ENCODE data around the gene KRTAP24-1. TPM values are rescaled to one million over a fixed set of nuclear protein-coding genes. Genes with fewer than 3 reads are reported as not detected.

KRTAP24-1 gene
- total RNA-seq, 4 donors from 2014 or later: 0.17 to 10.0 TPM; not detected in 2

- H3K4me3 ChIP-seq (ENCODE audit: low read depth, poor library complexity, severe bottlenecking): no peak overlapping the region
- DNase-seq (ENCODE audit: low spot score in 2 of 2): no peak
- no peak for TF ChIP-seq POLR2A (IDR thresholded peaks at IDR 0.05)
- TF ChIP-seq, protein P1, sequence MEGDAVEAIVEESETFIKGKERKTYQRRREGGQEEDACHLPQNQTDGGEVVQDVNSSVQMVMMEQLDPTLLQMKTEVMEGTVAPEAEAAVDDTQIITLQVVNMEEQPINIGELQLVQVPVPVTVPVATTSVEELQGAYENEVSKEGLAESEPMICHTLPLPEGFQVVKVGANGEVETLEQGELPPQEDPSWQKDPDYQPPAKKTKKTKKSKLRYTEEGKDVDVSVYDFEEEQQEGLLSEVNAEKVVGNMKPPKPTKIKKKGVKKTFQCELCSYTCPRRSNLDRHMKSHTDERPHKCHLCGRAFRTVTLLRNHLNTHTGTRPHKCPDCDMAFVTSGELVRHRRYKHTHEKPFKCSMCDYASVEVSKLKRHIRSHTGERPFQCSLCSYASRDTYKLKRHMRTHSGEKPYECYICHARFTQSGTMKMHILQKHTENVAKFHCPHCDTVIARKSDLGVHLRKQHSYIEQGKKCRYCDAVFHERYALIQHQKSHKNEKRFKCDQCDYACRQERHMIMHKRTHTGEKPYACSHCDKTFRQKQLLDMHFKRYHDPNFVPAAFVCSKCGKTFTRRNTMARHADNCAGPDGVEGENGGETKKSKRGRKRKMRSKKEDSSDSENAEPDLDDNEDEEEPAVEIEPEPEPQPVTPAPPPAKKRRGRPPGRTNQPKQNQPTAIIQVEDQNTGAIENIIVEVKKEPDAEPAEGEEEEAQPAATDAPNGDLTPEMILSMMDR (IDR thresholded peaks at IDR 0.05): no peak
- intact Hi-C loops (cut with DNase I; ENCODE audit: low total_unique reads): no loop called here
- WGBS, 2 donors: 90 to 92% methylated on average over 9 of the region's 9 CpGs
These were observed 33.9 kb downstream of the KRTAP24-1 start for GRCh38 chr21:30248844-30249243.

DNA sequence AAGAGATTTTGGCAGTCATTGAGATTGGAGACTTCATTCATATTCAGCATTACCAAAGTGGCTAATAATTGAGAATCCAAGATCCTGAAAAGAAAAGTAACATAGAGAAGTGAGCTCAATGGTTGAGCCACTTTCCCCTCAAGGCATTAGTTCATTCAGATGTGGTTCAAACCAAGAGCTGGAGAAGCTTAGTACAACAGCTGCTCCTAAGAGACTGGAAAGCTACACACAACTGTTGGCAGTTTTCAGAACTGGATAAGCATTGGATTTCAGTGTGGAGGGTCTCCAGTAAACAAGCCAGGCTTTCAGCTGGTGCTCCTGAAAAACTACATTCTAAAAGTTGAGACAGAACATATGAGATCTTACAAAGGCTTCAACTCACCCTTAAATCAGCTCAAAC lies 37.7 kb downstream of the KRTAP24-1 start:
- H3K4me3 ChIP-seq (ENCODE audit: low read depth, poor library complexity, severe bottlenecking): no peak overlapping the region
- no peak for DNase-seq (ENCODE audit: low spot score in 2 of 2)
- no peak for TF ChIP-seq POLR2A (IDR thresholded peaks at IDR 0.05)
- TF ChIP-seq, protein P1 (IDR thresholded peaks at IDR 0.05): no peak
- intact Hi-C loops (cut with DNase I; ENCODE audit: low total_unique reads): no loop called here

DNA sequence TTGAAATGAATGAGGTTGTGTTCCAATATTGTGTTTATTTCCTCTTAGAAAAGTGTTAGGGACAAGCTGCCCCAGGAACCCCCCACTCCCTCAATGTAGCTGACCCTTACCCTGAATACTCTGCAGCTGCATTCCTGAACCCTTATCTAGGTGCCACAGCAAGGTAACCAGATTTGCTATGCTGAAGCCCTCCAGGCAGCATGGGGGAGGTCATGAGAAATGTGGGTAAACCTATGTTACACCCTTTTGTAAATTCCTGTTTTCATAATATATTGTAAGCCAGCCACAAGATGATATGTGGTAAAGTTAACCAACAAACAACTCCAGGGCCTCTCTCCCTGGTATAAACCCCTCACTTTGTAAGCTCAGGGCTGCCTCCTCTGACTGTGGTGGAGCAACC lies 39.1 kb downstream of the KRTAP24-1 start:
- intact Hi-C loops (cut with DNase I; ENCODE audit: low total_unique reads): no loop called here
- TF ChIP-seq, protein P1 (IDR thresholded peaks at IDR 0.05): no peak
- TF ChIP-seq POLR2A (IDR thresholded peaks at IDR 0.05): no peak
- DNase-seq (ENCODE audit: low spot score in 2 of 2): no peak
- H3K4me3 ChIP-seq (ENCODE audit: low read depth, poor library complexity, severe bottlenecking): no peak overlapping the region

DNA sequence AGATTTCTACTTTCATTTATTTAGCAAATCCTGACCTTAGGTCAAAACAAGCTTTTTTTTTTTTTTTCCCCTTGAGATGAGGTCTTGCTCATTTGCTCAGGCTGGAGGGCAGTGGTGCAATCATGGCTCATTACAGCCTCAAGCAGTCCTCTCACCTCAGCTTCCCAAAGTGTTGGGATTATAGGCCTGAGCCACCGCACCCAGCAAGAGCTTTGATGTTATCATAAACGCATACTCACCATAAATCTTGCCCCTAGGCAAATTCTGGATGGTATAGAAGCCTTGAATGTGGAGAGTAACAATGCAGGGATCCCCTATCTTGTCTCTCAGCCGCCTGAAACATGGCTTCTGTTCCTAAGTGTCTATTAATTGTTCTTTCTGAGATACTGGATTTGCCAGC lies 42.1 kb downstream of the KRTAP24-1 start:
- no peak overlapping the region for H3K4me3 ChIP-seq (ENCODE audit: low read depth, poor library complexity, severe bottlenecking)
- WGBS, 2 donors: 42 to 57% methylated on average over 3 of the region's 3 CpGs
- TF ChIP-seq POLR2A (IDR thresholded peaks at IDR 0.05): no peak
- DNase-seq (ENCODE audit: low spot score in 2 of 2): no peak
- intact Hi-C loops (cut with DNase I; ENCODE audit: low total_unique reads): no loop called here

DNA sequence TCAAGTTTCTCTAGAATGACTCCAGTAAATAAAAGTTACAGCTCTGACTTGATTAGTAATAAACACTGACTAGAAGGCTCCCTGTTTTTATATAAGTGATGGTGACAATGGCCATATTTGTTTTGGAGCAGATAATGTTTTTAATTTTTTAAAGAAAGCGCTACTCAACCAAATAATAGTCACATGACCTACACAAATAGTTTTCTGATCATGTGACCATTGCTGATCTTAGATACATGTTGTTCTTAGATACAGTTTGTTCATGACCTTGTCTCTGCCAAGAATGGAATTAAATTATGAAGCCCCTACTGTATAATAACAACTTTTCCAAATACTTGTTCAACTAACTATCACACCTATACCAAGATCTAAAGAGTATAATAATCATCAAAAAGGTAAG lies 44.6 kb downstream of the KRTAP24-1 start:
- no peak overlapping the region for H3K4me3 ChIP-seq (ENCODE audit: low read depth, poor library complexity, severe bottlenecking)
- whole genome bisulfite sequencing, 2 donors: 91 to 98% methylated on average over 1 of the region's 1 CpG
- TF ChIP-seq, protein P1 (IDR thresholded peaks at IDR 0.05): no peak
- TF ChIP-seq POLR2A (IDR thresholded peaks at IDR 0.05): no peak
- intact Hi-C loops (cut with DNase I; ENCODE audit: low total_unique reads): no loop called here
- no peak for DNase-seq (ENCODE audit: low spot score in 2 of 2)

DNA sequence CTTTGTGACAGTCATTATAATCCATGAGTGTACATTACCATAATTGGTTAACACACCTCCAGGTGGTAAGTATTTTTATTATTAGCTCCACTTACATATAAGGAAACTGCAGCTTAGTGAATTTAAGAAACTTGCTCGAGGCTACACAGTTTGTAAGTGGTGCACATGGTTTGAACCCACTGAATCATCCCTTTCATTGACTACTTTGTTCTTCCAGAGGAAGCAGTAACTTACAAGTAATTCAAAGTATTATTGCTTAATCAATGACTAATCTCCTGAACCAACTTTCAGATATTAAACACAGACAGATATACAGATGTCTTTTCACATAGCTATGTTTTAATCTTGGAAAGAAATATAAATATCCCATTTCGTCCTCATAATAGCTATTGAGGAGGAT lies 48.1 kb downstream of the KRTAP24-1 start:
- no peak overlapping the region for H3K4me3 ChIP-seq (ENCODE audit: low read depth, poor library complexity, severe bottlenecking)
- DNase-seq (ENCODE audit: low spot score in 2 of 2): no peak
- 22 to 25% methylated on average over 2 of the region's 2 CpGs for WGBS, 2 donors
- no peak for TF ChIP-seq POLR2A (IDR thresholded peaks at IDR 0.05)
- TF ChIP-seq, protein P1 (IDR thresholded peaks at IDR 0.05): no peak
- intact Hi-C loops (cut with DNase I; ENCODE audit: low total_unique reads): no loop called here

Measured in lower leg skin (tissue), 4 donors.